SK-N-SH treated with all-trans-retinoic acid at 6 μM for 48 hours (cell line): ENCODE results near the gene GON4L.

ENCODE experiments used
- ARNTL ChIP-seq: fragments of 450-650 bp; formaldehyde crosslinking; IDR thresholded peaks from 2 replicates; pipeline ENCODE4 v1.5.0; 2020; ENCODE audit warnings: low read depth, mild to moderate bottlenecking, moderate library complexity, borderline replicate concordance
- CREB5 ChIP-seq: fragments of 250-450 bp; sonication (Bioruptor Pico); IDR thresholded peaks from 2 replicates; pipeline ENCODE4 v1.5.1; 2020; ENCODE audit warnings: low read depth, mild to moderate bottlenecking, moderate library complexity
- GLIS3 ChIP-seq: fragments of 250-450 bp; sonication (Bioruptor Pico); IDR thresholded peaks from 2 replicates; pipeline ENCODE4 v1.5.0; 2020; ENCODE audit warnings: mild to moderate bottlenecking, moderate library complexity
- OSR1 ChIP-seq: fragments of 250-450 bp; sonication (Bioruptor Pico); IDR thresholded peaks from 2 replicates; pipeline ENCODE4 v1.8.0; 2022; ENCODE audit warnings: moderate library complexity, mild to moderate bottlenecking, inconsistent platforms
- PATZ1 ChIP-seq: fragments of 250-450 bp; sonication (Bioruptor Pico); IDR thresholded peaks from 2 replicates; pipeline ENCODE4 v1.8.0; 2020; ENCODE audit warnings: mild to moderate bottlenecking, moderate library complexity, borderline replicate concordance
- PPARA ChIP-seq: fragments of 250-450 bp; sonication (Bioruptor Pico); IDR thresholded peaks from 2 replicates; pipeline ENCODE4 v1.5.0; 2020; ENCODE audit warnings: mild to moderate bottlenecking, borderline replicate concordance
- RARB ChIP-seq: fragments of 250-450 bp; sonication (Bioruptor Pico); IDR thresholded peaks from 2 replicates; pipeline ENCODE4 v1.8.0; 2021; ENCODE audit warnings: mild to moderate bottlenecking, moderate library complexity
- TOX ChIP-seq: fragments of 250-450 bp; sonication (Bioruptor Pico); IDR thresholded peaks from 2 replicates; pipeline ENCODE4 v1.8.0; 2021; ENCODE audit warnings: mild to moderate bottlenecking, moderate library complexity, borderline replicate concordance
- ZFP3 ChIP-seq: fragments of 250-450 bp; sonication (Bioruptor Pico); IDR thresholded peaks from 2 replicates; pipeline ENCODE4 v1.5.0; 2020; ENCODE audit warnings: mild to moderate bottlenecking, moderate library complexity
- ZFP30 ChIP-seq: fragments of 450-650 bp; formaldehyde crosslinking; IDR thresholded peaks from 2 replicates; pipeline ENCODE4 v1.5.0; 2022; ENCODE audit warnings: mild to moderate bottlenecking, moderate library complexity
- TF ChIP-seq, protein P1 (sequence below): fragments of 250-450 bp; sonication (Bioruptor Pico); IDR thresholded peaks from 2 replicates; pipeline ENCODE4 v1.5.1; 2021; ENCODE audit warnings: mild to moderate bottlenecking, moderate library complexity

DNA sequence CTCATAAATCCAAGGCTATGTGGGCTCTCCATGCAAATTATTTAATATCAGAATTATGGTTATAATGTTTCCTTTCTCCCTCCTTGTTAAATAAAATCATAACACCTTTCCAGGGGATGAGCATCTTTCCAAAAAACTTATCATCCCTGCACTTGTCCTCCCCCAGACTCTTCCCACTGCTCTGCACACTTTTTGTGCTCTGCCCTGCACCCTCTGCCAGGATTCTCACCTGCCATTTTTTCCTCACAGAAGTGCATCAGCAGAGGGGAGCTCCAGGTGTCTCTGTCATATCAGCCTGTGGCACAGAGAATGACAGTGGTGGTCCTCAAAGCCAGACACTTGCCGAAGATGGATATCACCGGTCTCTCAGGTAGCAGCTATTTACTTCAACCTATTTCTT lies 23.2 kb upstream of the GON4L start:
- no peak for TF ChIP-seq GLIS3 (CRISPR knock-in tag)
- no peak for TF ChIP-seq ZFP3
- TF ChIP-seq, protein P1, sequence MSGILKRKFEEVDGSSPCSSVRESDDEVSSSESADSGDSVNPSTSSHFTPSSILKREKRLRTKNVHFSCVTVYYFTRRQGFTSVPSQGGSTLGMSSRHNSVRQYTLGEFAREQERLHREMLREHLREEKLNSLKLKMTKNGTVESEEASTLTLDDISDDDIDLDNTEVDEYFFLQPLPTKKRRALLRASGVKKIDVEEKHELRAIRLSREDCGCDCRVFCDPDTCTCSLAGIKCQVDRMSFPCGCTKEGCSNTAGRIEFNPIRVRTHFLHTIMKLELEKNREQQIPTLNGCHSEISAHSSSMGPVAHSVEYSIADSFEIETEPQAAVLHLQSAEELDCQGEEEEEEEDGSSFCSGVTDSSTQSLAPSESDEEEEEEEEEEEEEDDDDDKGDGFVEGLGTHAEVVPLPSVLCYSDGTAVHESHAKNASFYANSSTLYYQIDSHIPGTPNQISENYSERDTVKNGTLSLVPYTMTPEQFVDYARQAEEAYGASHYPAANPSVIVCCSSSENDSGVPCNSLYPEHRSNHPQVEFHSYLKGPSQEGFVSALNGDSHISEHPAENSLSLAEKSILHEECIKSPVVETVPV (CRISPR knock-in tag), result no peak
- TF ChIP-seq ARNTL (CRISPR knock-in tag), result no peak
- no peak for TF ChIP-seq PATZ1
- TF ChIP-seq OSR1 (CRISPR knock-in tag), result no peak
- TF ChIP-seq CREB5 (CRISPR knock-in tag), result no peak
- TF ChIP-seq RARB (CRISPR knock-in tag), result no peak
- TF ChIP-seq TOX, result no peak
- TF ChIP-seq PPARA (CRISPR knock-in tag), result no peak
- no peak for TF ChIP-seq ZFP30 (CRISPR knock-in tag)
